ENCODE results near the gene MRPL46.

GRCh38 chr15:88454867-88455810, 12.0 kb downstream of the MRPL46 start:
- TF ChIP-seq CTCF (IDR thresholded peaks at IDR 0.05) (peak; percentile 77), EZH2 (IDR thresholded peaks at IDR 0.05) (no peak), EZH2phosphoT487 (IDR thresholded peaks at IDR 0.05) (no peak)
